SU-DHL-6 (cell line): ENCODE data around the gene GRID1.

Source experiments
- H2AFZ ChIP-seq: fragments of 200-600 bp; sonication (generic); 2 replicates; pipeline ENCODE4 v1.6.1; 2014; ENCODE audit warnings: low read depth, mild to moderate bottlenecking, moderate library complexity, mixed read lengths, antibody characterized with exemption, low read length; ENCODE audit not compliant: severe bottlenecking
- H3F3A ChIP-seq: fragments of 200-600 bp; shearing (Covaris generic); 2 replicates; pipeline ENCODE4 v1.6.0; 2016; ENCODE audit warnings: antibody characterized with exemption, mild to moderate bottlenecking; ENCODE audit not compliant: insufficient read depth
- H3K27ac ChIP-seq: fragments of 200-600 bp; sonication (generic); 2 replicates; pipeline ENCODE4 v1.5.1; 2016; ENCODE audit warnings: low read depth, mild to moderate bottlenecking, low read length, moderate library complexity, mixed read lengths
- H3K27me3 ChIP-seq: fragments of 200-600 bp; sonication (generic), shearing (Covaris generic); 2 replicates; pipeline ENCODE4 v1.6.0; 2014; ENCODE audit warnings: mild to moderate bottlenecking, low read length
- H3K36me3 ChIP-seq: fragments of 200-600 bp; sonication (generic); 2 replicates; pipeline ENCODE4 v1.6.1; 2014; ENCODE audit warnings: mild to moderate bottlenecking, low read length, mixed read lengths
- H3K4me2 ChIP-seq: fragments of 300-600, 200-600 bp; shearing (Covaris generic), sonication (generic); 2 replicates; pipeline ENCODE4 v1.6.0; 2014; ENCODE audit warnings: low read length, low read depth, mild to moderate bottlenecking; ENCODE audit not compliant: poor library complexity, severe bottlenecking
- H3K4me3 ChIP-seq: fragments of 200-600 bp; sonication (generic); 2 replicates; pipeline ENCODE4 v1.5.1; 2014; ENCODE audit warnings: antibody characterized with exemption, low read length, mild to moderate bottlenecking, mixed read lengths; ENCODE audit not compliant: insufficient read depth, poor library complexity, severe bottlenecking
- H3K79me2 ChIP-seq: fragments of 200-600 bp; sonication (generic); 2 replicates; pipeline ENCODE4 v1.6.1; 2014; ENCODE audit warnings: mild to moderate bottlenecking, low read length, moderate library complexity; ENCODE audit not compliant: insufficient read depth
- H3K9ac ChIP-seq: fragments of 200-600 bp; sonication (generic); 2 replicates; pipeline ENCODE4 v1.7.0; 2014; ENCODE audit warnings: mild to moderate bottlenecking, low read length
- H3K9me2 ChIP-seq: fragments of 200-600 bp; sonication (generic); replicated peaks from 2 replicates; pipeline ENCODE4 v1.6.1; 2014; ENCODE audit warnings: low read length; ENCODE audit not compliant: insufficient read depth
- H3K9me3 ChIP-seq: fragments of 200-600 bp; sonication (generic); 2 replicates; pipeline ENCODE4 v1.6.1; 2014; ENCODE audit warnings: low read length, mixed read lengths; ENCODE audit not compliant: insufficient read depth
- H4K20me1 ChIP-seq: fragments of 200-600 bp; sonication (generic); 2 replicates; pipeline ENCODE4 v1.6.1; 2014; ENCODE audit warnings: low read depth, mild to moderate bottlenecking, antibody characterized with exemption, low read length, moderate library complexity, mixed read lengths
- EZH2phosphoT487 ChIP-seq: fragments of 200-600 bp; sonication (generic), shearing (Covaris generic); conservative IDR thresholded peaks from 2 replicates; pipeline ENCODE4 v1.6.1; 2018; ENCODE audit warnings: mild to moderate bottlenecking, antibody characterized with exemption, low read length, moderate library complexity, mixed read lengths
- TF ChIP-seq, protein P1 (sequence below): fragments of 200-600 bp; sonication (generic); IDR thresholded peaks from one replicate; pipeline ENCODE4 v1.5.1; 2017; ENCODE audit warnings: antibody characterized with exemption, mild to moderate bottlenecking, low read length, moderate library complexity; ENCODE audit not compliant: insufficient read depth, poor library complexity, severe bottlenecking

The GRID1 gene

DNA sequence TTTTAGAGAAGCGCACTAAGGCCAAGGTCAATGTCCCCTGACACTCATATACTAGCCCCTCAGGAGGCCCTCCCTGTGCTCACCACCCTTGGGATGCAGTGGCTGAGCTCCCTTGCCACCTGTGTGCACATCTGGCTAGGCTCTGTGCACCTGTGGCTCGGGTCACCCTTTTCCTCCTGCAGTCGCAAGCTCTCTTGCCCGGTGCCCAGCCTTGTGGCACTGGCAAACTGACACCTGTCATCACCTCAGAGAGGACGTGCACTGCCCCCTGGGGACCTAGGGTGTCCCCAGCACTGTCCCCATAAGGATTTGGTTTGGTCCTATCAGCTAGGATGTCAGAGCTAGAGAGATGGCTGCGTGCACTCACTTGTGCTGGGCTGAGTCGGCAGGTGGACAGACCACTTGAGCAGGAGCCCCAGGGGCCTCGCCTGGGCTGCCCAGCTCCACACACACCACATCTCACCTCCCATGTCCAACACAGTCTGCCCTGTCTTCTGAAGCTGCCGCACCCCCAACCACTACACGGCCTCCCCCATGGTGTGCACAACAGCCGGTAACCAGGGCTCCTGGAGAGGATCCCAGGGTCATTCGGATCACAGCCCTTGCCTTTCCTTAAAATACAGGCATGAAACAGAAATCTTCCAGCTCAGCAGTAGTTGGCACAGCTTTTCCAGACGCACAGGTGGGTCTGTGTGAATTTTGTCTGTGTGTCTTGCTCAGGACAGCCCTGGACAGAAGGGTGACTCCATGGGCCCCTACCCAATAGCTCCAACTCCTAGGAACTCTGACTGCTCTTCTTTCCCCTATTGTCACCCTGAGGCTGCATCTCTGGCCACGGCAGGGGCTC, 111.0 kb downstream of the GRID1 start:
- H3K36me3 ChIP-seq, result no peaks in the 10 kb centered on the region
- H3K9me2 ChIP-seq, result no peaks in the 10 kb centered on the region
- no peaks in the 10 kb centered on the region for H3K9me3 ChIP-seq
- no peak overlapping the region for H3K4me3 ChIP-seq
- TF ChIP-seq, protein P1, sequence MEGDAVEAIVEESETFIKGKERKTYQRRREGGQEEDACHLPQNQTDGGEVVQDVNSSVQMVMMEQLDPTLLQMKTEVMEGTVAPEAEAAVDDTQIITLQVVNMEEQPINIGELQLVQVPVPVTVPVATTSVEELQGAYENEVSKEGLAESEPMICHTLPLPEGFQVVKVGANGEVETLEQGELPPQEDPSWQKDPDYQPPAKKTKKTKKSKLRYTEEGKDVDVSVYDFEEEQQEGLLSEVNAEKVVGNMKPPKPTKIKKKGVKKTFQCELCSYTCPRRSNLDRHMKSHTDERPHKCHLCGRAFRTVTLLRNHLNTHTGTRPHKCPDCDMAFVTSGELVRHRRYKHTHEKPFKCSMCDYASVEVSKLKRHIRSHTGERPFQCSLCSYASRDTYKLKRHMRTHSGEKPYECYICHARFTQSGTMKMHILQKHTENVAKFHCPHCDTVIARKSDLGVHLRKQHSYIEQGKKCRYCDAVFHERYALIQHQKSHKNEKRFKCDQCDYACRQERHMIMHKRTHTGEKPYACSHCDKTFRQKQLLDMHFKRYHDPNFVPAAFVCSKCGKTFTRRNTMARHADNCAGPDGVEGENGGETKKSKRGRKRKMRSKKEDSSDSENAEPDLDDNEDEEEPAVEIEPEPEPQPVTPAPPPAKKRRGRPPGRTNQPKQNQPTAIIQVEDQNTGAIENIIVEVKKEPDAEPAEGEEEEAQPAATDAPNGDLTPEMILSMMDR, result no peak
- no peak for TF ChIP-seq EZH2phosphoT487
- H3K27ac ChIP-seq, result no peak overlapping the region
- H4K20me1 ChIP-seq, result no peaks in the 10 kb centered on the region
- H3K27me3 ChIP-seq, result no peaks in the 10 kb centered on the region
- no peak overlapping the region for H2AFZ ChIP-seq
- H3F3A ChIP-seq, result no peaks in the 10 kb centered on the region
- no peak overlapping the region for H3K9ac ChIP-seq
- no peak overlapping the region for H3K4me2 ChIP-seq
- no peaks in the 10 kb centered on the region for H3K79me2 ChIP-seq

DNA sequence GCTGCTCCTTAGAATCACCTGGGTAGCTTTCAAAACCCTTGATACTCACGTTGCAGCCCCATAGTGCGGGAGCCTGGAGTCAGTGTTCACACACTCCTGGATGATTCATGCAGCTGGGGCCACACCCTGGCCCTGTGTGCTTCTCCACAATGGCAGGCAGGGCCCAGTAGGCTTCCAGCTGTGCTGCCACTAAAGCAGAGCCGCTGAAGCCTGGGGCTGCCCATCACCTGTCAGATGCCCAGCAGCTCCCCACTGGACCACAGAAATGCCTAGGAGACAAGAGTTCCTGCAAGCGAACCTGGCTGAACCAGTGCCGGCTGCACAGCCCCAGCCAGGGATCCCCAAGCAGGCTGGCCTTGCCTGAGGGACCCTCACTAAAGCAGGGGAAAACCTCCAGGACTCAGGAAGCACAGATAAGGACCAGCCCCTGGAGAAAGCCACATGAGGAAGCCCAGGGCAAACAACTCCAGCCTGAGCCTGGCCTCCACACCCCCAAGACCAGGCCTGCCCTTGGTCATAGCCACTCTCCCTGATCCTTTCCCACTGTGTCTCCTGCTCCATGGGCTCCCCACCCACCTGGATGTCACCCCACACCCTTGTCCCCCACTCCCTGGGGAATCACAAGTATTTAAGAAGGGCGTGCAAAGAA, 111.9 kb downstream of the GRID1 start:
- Histone ChIP-seq H3K79me2 (no peaks in the 10 kb centered on the region), H3K4me2 (no peak overlapping the region), H3K36me3 (no peaks in the 10 kb centered on the region), H3K9me2 (no peaks in the 10 kb centered on the region), H3K27me3 (no peaks in the 10 kb centered on the region), H3K9me3 (no peaks in the 10 kb centered on the region), H3K27ac (no peak overlapping the region), H4K20me1 (no peaks in the 10 kb centered on the region), H2AFZ (no peak overlapping the region), H3F3A (no peaks in the 10 kb centered on the region), H3K9ac (no peak overlapping the region), H3K4me3 (no peak overlapping the region)
- no peak for TF ChIP-seq EZH2phosphoT487

DNA sequence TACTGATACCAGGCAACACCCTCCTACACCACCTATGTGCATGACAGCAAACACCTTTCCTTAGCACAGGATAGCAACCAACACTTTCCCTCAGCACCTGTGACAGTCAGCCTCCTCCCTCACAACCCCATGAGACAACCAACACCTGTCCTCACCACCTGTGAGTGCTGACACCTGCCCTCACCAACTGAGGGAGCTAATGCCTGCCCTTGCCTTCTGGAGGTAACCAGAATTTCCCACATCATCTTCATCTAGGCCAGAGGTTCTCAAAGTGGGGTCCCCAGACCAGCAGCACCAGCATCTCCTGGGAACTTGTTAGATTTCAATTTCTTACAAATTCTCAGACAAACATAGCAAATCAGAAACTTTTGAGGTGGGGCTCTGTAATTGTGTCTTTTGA, 112.5 kb downstream of the GRID1 start:
- Histone ChIP-seq H3K79me2 (no peaks in the 10 kb centered on the region), H3K4me2 (no peak overlapping the region), H4K20me1 (no peaks in the 10 kb centered on the region), H2AFZ (no peak overlapping the region), H3K9me3 (no peaks in the 10 kb centered on the region), H3K36me3 (no peaks in the 10 kb centered on the region), H3K9me2 (no peaks in the 10 kb centered on the region), H3F3A (no peaks in the 10 kb centered on the region), H3K27me3 (no peaks in the 10 kb centered on the region), H3K27ac (no peak overlapping the region), H3K9ac (no peak overlapping the region), H3K4me3 (no peak overlapping the region)
- TF ChIP-seq, protein P1, result no peak
- TF ChIP-seq EZH2phosphoT487, result no peak
